Measurements from ENCODE around the gene FAM162B. TPM values are rescaled to one million over a fixed set of nuclear protein-coding genes. Genes with fewer than 3 reads are reported as not detected.

FAM162B gene
- total RNA-seq, 2 donors from 2014 or later = 2.3 TPM; not detected in 1

Other genes starting within 250 kb of the FAM162B start
- gene TRAPPC3L, start 220.0 kb downstream of the FAM162B start, total RNA-seq = not detected
- gene CALHM4, start 212.0 kb downstream of the FAM162B start, total RNA-seq = not detected
- gene RWDD1, start 194.2 kb downstream of the FAM162B start, total RNA-seq = 10 to 100 TPM; 19.5 to 51.0 TPM
- under 1 TPM; 0.78 to 0.95 TPM for gene RSPH4A, start 149.2 kb downstream of the FAM162B start, total RNA-seq
- gene ZUP1, start 97.0 kb downstream of the FAM162B start, total RNA-seq = 1 to 10 TPM; 6.8 to 7.3 TPM
- gene KPNA5, start 84.5 kb downstream of the FAM162B start, total RNA-seq = 1 to 10 TPM; 6.0 to 9.7 TPM
- not detected for gene GPRC6A, start 63.4 kb upstream of the FAM162B start, total RNA-seq
- gene RFX6, start 111.5 kb upstream of the FAM162B start, total RNA-seq = not detected